Measurements from ENCODE around the gene ELF1. TPM values are rescaled to one million over a fixed set of nuclear protein-coding genes. Genes with fewer than 3 reads are reported as not detected.

Gene ELF1
- total and polyA plus RNA-seq, 10 of the 15 experiments (the other 5 are each of a cell fraction or from before 2014, with no cell fraction given), result 43.3 to 97.6 (median 55.7) TPM

DNA sequence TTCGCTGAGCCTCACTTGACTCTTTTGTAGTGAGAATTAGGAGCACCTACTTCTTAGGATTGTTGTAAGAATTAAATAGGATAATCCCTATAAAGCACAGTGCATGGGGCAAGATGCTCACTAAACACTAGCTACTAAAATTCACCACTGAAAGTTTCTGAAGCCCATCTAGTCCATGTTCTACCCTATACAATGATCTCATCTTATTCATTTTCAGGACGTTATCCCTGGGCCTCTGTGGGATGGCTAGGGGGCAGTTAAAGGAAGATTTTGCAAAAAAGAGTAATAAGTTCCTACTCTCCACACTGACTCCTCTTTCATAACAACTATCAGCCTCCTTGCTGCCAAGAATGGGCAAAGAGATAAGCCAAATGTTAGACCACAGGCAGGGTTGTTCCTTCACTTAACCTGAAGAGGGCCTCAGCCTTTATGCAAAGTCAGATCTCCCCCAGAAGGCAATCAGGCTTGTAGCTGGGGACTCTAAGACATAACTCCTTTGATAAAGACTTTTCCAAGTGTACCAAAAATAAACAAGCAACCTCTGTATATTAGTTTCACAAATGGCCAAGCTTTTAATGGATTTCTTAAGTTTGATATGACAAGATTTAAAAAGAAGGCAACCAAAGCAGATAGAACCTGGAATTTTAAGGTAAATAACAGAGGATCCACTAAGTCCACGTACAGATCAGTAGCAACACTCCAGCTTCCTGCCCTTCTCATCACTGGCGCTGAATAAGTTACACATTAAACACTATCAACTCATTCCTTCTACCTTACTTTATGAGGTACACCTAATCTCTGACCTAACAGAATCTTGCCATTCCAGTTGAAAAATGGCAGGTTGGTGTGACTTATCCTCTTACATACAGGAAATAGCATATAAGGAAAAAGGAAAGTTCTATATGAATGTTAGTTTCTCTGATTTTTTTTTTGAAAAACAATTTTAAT is 44.4 kb downstream of the ELF1 start (continued):
- TF ChIP-seq WRNIP1 (IDR thresholded peaks at IDR 0.05; ENCODE audit: borderline replicate concordance, low read depth, low read length) (no peak), TAF1 (IDR thresholded peaks at IDR 0.05; ENCODE audit: borderline replicate concordance, low read depth, low read length) (no peak), POU2F2 (IDR thresholded peaks at IDR 0.05; ENCODE audit: borderline replicate concordance, low read depth, low read length) (peak; percentile 98), ZNF24 (IDR thresholded peaks at IDR 0.05) (no peak), RAD51 (IDR thresholded peaks at IDR 0.05) (no peak), TCF12 (IDR thresholded peaks at IDR 0.05; ENCODE audit: low read depth, low read length) (no peak), GABPA (IDR thresholded peaks at IDR 0.05; ENCODE audit: low read depth) (no peak), HDAC6 (IDR thresholded peaks at IDR 0.05; ENCODE audit: unreplicated experiment) (no peak), MYB (IDR thresholded peaks at IDR 0.05; ENCODE audit: borderline replicate concordance, low read depth, low read length) (no peak), FOXK2 (IDR thresholded peaks at IDR 0.05) (no peak), NFIC (IDR thresholded peaks at IDR 0.05; ENCODE audit: low read depth, low read length) (no peak), ZBED1 (IDR thresholded peaks at IDR 0.05; ENCODE audit: borderline replicate concordance) (no peak), PML (IDR thresholded peaks at IDR 0.05; ENCODE audit: low read length) (no peak), BCL11A (IDR thresholded peaks at IDR 0.05; ENCODE audit: low read depth, low read length) (no peak), NR2C2 (IDR thresholded peaks at IDR 0.05; ENCODE audit: borderline replicate concordance, control insufficient read depth, insufficient read length, low read depth) (no peak), ZNF274 (IDR thresholded peaks at IDR 0.05; ENCODE audit: insufficient read depth, insufficient read length) (no peak), ZSCAN29 (IDR thresholded peaks at IDR 0.05) (no peak)
- TF ChIP-seq, protein P1, sequence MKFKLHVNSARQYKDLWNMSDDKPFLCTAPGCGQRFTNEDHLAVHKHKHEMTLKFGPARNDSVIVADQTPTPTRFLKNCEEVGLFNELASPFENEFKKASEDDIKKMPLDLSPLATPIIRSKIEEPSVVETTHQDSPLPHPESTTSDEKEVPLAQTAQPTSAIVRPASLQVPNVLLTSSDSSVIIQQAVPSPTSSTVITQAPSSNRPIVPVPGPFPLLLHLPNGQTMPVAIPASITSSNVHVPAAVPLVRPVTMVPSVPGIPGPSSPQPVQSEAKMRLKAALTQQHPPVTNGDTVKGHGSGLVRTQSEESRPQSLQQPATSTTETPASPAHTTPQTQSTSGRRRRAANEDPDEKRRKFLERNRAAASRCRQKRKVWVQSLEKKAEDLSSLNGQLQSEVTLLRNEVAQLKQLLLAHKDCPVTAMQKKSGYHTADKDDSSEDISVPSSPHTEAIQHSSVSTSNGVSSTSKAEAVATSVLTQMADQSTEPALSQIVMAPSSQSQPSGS (IDR thresholded peaks at IDR 0.05; ENCODE audit: low read length), result no peak
- TF ChIP-seq, protein P2, sequence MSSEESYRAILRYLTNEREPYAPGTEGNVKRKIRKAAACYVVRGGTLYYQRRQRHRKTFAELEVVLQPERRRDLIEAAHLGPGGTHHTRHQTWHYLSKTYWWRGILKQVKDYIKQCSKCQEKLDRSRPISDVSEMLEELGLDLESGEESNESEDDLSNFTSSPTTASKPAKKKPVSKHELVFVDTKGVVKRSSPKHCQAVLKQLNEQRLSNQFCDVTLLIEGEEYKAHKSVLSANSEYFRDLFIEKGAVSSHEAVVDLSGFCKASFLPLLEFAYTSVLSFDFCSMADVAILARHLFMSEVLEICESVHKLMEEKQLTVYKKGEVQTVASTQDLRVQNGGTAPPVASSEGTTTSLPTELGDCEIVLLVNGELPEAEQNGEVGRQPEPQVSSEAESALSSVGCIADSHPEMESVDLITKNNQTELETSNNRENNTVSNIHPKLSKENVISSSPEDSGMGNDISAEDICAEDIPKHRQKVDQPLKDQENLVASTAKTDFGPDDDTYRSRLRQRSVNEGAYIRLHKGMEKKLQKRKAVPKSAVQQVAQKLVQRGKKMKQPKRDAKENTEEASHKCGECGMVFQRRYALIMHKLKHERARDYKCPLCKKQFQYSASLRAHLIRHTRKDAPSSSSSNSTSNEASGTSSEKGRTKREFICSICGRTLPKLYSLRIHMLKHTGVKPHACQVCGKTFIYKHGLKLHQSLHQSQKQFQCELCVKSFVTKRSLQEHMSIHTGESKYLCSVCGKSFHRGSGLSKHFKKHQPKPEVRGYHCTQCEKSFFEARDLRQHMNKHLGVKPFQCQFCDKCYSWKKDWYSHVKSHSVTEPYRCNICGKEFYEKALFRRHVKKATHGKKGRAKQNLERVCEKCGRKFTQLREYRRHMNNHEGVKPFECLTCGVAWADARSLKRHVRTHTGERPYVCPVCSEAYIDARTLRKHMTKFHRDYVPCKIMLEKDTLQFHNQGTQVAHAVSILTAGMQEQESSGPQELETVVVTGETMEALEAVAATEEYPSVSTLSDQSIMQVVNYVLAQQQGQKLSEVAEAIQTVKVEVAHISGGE (CRISPR knock-in tag; IDR thresholded peaks at IDR 0.05), result no peak
- TF ChIP-seq, protein P3, sequence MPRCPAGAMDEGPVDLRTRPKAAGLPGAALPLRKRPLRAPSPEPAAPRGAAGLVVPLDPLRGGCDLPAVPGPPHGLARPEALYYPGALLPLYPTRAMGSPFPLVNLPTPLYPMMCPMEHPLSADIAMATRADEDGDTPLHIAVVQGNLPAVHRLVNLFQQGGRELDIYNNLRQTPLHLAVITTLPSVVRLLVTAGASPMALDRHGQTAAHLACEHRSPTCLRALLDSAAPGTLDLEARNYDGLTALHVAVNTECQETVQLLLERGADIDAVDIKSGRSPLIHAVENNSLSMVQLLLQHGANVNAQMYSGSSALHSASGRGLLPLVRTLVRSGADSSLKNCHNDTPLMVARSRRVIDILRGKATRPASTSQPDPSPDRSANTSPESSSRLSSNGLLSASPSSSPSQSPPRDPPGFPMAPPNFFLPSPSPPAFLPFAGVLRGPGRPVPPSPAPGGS (IDR thresholded peaks at IDR 0.05; ENCODE audit: borderline replicate concordance, insufficient read depth, low read depth, low read length, poor library complexity, severe bottlenecking), result no peak
- TF ChIP-seq, protein P4, sequence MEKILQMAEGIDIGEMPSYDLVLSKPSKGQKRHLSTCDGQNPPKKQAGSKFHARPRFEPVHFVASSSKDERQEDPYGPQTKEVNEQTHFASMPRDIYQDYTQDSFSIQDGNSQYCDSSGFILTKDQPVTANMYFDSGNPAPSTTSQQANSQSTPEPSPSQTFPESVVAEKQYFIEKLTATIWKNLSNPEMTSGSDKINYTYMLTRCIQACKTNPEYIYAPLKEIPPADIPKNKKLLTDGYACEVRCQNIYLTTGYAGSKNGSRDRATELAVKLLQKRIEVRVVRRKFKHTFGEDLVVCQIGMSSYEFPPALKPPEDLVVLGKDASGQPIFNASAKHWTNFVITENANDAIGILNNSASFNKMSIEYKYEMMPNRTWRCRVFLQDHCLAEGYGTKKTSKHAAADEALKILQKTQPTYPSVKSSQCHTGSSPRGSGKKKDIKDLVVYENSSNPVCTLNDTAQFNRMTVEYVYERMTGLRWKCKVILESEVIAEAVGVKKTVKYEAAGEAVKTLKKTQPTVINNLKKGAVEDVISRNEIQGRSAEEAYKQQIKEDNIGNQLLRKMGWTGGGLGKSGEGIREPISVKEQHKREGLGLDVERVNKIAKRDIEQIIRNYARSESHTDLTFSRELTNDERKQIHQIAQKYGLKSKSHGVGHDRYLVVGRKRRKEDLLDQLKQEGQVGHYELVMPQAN (conservative IDR thresholded peaks at IDR 0.05), result no peak
